Epidermal melanocyte (primary cell): ENCODE measurements around the gene R3HDM2.
"Not testable (repeated sequence)": the region's sequence is repeated elsewhere in the genome, so short reads cannot be mapped to it uniquely, and the experiment has no call there.

Experiments used
- DNase-seq: peaks from one replicate; pipeline ENCODE4 v3.0.0; 2011; ENCODE audit warnings: low spot score; ENCODE audit not compliant: insufficient read length

R3HDM2 gene

DNA sequence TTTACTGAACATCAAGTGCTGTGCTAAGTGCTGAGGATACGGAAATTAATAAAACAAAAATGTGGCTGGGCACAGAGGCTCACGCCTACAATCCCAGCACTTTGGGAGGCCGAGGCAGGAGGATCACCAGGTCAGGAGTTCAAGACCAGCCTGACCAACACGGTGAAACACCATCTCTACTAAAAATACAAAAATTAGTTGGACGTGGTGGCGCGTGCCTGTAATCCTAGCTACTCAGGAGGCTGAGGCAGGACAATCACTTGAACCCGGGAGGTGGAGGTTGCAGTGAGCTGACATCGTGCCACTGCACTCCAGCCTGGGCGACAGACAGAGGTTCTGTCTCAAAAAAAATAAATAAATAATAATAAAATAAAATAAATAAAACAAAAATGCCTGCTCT lies 3.9 kb downstream of the R3HDM2 start:
- DNase-seq, result not testable (repeated sequence)

DNA sequence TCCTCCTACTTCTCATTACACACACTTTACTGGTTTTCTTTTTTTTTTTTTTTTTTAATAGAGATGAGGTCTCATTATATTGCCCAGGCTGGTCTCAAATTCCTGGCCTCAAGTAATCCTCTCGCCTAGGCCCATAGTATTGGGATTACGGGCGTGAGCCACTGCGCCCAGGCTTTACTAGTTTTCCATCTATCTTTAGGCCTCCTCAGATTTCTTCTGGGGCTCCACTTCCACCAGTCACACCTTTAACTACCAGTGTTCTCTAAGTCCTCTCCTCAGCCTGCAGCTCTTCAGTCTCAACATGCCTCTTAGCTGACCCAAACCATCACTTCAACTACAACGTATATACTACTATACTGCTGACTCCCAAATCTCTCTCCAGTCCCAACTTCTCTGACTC lies 10.4 kb downstream of the R3HDM2 start:
- DNase-seq, result no peak

DNA sequence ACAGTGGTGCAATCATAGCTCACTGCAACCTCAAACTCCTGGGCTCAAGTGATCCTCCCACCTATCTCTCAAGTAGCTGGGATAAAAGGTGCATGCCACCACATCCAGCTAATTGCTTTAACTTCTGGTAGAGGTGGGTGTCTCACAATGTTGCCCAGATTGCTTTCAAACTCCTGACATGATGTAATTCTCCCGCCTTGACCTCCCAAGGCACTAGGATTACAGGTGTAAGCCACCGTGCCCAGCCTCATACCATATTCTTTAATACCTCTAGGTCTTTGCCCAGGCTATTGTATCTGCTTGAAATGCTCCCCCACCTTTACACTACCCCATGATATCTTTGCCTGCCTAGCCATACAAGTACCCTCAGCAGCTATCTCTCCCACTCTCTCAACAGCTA lies 11.3 kb downstream of the R3HDM2 start:
- no peak for DNase-seq

DNA sequence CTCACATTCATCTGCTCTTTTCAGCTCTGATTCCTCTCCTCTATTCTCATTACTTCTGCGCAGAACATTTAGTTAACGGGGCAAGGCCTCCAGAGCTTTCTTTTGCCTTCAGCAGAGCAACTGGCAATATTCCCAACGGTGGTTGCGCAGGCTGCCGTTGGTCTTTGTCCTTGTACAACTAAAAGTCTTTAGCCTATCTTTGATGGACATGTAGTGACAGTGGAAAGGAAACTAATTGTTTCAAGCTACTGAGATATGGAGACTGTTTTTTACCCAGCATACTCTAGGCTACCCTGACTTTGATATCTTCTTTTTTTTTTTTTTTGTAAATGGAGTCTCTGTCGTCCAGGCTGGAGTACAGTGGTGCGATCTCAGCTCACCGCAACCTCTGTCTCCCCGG lies 12.6 kb downstream of the R3HDM2 start:
- DNase-seq, result no peak

DNA sequence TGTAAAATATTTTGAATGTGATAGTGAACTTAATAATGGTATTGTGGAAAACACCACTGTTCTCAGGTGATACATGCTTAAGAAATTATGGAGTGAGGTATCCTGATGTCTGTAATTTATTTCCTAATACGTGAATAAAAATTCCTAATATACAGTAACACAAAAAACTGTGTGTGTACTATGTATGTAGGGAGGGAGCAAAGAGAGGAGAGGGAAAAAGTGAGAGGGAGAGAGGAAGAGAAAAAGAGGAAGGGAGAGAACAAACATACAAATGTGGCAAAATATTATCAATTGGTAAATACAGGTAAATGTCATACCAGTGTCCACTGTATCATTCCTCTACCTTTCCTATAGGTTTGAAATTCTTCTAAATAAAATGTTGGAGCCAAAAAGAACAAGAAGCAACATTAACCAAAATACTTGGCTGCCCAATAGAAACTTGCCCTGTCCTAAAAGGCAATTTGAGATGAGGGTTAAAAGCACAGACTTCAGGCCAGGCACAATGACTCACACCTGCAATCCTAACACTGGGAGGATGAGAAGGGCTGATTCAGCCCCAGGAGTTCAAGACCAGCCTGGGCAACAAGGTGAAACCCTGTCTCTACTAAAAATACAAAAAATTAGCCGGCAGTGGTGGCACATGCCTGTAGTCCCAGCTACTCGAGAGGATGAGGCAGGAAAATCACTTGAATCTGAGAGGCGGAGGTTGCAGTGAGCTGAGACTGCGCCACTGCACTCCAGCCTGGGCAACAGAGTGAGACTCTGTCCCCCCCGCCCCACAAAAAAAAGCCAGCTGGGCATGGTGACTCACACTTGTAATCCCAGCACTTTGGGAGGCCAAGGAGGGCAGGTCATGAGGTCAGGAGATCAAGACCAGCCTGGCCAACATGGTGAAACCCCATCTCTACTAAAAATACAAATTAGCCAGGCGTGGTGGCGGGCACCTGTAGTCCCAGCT lies 14.5 kb downstream of the R3HDM2 start:
- no peak for DNase-seq

DNA sequence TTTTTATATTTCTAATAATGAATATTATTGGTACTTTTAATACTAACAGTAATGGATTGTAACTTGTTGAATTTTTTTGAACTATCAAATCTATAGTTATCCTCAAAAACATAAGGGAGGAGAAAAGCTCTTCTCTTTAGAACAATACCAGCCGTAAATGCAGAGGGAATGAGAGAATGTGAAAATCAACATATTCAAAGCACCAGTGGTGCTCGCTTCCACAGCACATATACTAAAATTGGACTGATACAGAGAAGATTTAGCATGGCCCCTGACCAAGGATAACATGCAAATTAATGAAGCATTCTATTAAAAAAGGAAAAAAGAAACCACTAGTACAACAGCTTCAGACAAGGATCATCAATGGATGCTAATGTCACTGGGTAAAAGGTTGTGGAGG lies 15.8 kb downstream of the R3HDM2 start:
- no peak for DNase-seq

DNA sequence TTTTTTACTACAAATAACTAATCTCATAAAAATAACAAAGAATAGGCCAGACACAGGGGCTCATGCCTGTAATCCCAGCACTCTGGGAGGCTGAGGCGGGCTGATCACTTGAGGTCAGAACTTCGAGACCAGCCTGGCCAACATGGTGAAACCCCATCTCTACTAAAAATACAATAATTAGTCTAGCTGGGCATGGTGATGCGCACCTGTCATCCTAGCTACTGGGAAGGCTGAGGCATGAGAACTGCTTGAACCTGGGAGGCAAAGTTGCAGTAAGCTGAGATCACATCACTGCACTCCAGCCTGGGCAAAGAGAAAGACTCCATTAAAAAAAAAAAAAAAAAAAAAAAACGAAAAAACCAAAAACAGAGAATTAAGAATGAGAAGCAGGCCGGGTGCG lies 16.7 kb downstream of the R3HDM2 start:
- not testable (repeated sequence) for DNase-seq

DNA sequence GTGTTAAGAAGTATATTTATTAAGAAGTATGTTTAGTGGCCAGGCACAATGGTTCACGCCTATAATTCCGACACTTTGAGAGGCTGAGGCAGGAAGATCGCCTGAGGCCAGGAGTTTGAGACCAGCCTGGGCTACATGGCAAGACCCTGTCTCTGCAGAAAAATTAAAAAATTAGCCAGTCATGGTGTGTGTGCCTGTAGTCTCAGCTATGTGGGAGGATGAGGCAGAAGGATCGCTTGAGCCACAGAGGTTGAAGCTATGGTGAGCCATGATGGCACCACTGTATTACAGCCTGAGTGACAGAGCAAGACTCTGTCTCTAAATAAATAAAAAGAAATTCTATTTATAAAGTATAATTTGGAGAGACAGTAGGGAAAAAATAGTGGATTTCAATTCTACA lies 20.3 kb downstream of the R3HDM2 start:
- no peak for DNase-seq

DNA sequence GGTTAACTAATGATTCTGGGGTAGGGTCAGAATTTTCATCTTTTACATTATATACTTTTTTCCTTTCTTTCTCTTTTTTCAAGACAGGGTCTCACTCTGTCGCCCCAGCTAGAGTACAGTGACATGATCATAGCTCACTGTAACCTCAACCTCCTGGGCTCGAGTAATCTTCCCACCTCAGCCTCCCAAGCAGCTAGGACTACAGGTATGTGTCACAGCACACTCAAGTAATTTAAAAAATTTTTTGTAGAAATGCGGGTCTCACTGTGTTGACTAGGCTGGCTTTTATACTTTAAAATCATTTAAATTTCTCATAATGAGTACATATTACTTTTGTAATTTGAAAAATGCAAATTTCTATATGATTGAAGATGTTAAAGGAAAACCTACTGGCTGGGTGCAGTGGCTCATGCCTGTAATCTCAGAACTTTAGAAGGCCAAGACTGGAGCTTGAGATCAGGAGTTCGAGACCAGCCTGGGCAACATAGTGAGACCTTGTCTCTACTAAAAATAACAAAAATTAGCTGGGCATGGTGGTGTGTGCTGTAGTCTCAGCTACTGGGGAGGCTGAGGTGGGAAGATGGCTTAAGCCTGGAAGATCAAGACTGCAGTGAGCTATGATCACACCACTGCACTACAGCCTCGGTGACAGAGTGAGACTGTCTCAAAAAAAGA lies 25.7 kb downstream of the R3HDM2 start:
- no peak for DNase-seq

DNA sequence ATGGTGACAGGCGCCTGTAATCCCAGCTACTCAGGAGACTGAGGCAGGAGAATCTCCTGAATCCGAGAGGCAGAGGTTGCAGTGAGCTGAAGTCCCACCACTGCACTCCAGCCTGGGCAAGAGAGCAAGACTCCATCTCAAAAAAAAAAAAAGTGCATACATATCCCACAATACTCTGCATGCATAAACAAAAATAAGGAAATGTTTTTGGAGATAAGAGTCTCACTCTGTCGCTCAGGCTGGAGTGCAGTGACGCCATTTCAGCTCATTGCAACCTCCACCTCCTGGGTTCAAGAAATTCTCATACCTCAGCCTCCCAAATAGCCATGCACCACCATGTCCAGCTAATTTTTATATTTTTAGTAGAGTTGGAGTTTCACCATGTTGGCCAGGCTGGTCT lies 28.7 kb downstream of the R3HDM2 start:
- not testable (repeated sequence) for DNase-seq

DNA sequence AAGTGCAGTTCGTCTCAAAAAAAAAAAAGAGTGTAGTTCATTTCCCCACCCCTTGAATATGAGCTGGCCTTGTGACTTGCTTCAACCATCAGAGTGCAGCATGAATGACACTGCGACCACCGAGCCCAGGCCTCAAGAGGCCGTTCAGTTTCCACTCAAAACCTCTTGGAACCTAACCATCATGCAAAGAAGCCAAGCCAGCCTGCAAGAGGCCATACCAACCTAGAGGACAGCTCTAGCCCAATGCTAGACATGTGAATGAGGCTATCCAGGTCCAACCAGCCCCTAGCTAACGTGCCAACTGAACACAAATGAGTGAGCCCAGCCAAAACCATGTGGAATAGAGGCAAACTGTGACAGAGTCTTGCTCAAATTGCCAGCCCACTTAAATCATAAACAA lies 29.7 kb downstream of the R3HDM2 start:
- no peak for DNase-seq

DNA sequence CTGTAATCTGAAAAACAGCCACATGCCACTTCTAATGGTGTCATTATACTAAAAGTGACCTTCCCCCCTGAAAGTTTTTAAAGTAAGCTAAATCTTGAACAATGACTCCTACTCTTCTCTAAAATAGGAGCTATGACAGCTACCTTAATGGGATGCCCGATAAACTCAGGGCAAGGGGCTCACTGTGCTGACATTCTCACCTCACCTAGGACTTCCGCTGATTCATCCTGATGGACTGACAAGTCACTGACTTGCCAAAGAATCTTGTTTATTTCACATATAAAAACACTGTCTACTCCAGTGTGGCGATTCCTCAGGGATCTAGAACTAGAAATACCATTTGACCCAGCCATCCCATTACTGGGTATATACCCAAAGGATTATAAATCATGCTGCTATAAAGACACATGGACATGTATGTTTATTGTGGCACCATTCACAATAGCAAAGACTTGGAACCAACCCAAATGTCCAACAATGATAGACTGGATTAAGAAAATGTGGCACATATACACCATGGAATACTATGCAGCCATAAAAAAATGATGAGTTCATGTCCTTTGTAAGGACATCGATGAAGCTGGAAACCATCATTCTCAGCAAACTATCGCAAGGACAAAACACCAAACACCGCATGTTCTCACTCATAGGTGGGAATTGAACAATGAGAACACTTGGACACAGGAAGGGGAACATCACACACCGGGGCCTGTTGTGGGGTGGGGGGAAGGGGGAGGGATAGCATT lies 31.0 kb downstream of the R3HDM2 start:
- not testable (repeated sequence) for DNase-seq

DNA sequence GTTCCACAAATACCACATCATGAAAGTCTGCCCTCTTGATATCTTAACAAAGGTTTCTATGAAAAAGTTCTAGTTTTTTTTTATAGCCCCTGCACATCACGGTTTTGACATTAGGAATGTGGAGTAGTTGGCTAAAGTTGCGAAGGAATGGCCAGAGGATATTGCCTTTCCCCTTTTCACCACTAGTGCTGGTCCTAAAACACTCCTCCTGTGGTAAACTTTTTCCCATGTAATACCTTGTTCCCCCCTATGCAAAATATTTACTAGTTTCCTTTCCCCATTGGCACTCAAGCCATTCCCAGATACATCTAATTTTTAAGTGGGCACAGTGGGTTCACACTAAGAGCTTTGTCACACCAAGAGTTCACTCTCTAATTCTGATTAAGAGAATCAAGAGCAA lies 33.4 kb downstream of the R3HDM2 start:
- DNase-seq, result no peak

DNA sequence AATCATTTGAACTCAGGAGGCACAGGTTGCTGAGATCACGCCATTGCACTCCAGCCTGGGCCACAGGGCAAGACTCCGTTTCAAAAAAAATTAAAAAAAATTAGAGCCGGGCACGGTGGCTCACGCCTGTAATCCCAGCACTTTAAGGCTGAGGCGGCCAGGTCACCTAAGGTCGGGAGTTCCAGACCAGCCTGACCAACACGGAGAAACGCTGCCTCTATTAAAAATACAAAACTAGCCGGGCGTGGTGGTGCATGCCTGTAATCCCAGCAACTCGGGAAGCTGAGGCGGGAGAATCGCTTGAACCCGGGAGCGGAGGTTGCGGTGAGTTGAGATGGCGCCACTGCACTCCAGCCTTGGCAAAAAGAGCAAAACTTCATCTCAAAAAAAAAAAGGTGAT lies 35.7 kb downstream of the R3HDM2 start:
- DNase-seq, result no peak

DNA sequence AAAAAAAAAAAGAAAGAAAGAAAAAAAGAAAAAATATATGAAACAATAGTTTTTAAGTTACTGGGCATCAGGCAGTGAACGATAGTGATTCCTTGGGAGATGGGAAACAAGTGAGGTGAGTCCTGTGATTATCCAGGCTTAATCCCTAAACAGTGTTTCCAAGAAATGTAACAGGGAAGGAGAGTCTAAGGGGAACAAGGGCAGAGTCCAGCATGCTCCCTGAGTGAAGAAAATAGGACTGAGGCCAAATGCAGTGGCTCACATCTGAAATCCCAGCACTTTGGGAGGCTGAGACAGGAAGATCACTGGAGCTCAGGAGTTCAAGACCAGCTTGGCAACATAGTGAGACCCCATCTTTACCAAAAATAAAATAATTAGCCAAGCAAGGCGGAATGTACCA lies 40.7 kb downstream of the R3HDM2 start:
- DNase-seq, result no peak

DNA sequence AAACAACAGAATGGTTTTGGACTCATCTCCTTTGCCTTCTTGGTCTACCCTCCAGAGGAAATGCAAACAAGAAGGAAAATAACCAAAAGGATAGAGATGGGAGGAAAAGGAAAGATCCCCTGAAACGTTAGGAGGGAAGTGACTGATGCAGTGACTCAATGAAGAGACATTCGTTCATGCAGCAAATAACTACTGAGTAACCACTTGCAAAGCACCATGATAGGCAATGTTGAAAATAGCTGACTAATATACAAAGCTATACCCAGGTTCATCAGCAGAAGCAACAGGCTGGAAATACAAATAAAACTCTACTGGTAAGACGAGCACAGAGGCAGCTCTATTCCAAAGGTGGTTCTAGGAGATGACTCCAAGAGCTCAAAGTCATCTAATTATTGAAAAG lies 41.8 kb downstream of the R3HDM2 start:
- DNase-seq, result no peak

DNA sequence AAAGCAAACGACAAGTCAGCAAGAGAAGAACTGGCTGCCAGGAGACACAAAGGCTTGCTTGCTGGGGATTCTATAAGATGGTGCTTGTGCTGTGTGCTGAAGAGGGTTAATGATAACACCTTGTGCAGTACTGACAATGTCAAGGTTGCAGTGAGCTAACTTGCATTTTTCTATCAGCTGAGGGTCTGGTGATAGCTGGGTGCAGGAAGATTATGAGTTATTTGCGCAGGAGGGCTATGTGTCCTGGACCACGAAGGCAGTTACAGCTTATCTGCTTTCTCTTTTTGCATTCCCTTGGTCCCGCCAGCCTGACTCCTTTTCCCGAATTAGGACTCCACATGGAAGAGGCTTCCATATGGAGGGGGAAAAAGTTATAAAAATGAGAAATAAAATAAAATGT lies 42.4 kb downstream of the R3HDM2 start:
- no peak for DNase-seq

DNA sequence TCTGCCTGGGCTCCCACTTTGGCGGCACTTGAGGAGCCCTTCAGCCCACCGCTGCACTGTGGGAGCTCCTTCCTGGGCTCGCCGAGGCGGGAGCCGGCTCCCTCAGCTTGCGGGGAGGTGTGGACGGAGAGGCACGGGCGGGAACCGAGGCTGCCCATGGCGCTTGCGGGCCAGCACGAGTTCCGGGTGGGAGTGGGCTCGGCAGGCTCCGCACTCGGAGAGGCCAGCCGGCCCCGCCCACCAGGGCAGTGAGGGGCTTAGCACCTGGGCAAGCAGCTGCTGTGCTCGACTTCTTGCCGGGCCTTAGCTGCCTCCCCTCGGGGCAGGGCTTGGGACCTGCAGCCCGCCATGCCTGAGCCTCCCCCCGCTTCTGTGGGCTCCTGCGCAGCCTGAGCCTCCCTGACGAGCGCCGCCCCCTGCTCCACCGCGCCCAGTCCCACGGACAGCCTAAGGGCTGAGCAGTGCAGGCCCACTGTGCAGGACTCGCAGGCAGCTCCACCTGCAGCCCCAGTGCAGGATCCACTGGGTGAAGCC lies 44.6 kb downstream of the R3HDM2 start:
- DNase-seq, result no peak

DNA sequence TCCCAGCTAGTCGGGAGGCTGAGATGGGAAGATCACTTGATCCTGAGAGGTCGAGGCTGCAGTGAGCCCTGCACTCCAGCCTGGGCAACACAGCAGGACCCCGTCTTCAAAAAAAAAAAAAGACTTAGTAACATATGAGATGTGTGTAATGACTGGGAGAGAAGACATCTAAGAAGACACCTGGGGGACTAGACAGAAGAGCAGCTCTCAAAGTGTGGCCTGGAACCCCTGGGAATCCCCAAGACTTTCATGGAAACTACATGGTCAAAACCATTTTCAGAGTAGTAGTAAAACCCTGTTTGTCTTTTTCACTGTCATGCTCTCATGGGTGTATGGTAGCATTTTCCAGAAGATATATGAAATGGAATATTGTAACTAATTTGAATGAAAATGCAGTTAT lies 45.3 kb downstream of the R3HDM2 start:
- DNase-seq, result no peak

DNA sequence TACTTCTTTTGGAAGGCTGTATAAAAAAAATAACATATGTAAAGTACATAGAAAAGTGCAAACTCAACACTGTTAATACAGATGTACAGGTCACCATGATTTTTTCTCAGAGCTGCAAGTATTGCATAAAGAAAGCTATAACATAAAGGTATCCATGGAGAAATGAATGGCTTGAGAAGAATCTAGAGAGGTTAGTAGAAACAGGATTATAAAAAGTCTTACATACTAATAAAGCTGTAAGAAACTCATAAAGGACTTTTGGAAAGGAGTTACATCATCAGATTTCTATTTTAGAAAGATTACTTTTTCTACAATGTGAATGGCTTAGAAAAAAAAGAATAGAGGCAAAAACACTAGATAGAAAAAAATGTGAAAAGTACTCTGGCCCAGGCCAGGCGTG lies 46.4 kb downstream of the R3HDM2 start:
- no peak for DNase-seq

DNA sequence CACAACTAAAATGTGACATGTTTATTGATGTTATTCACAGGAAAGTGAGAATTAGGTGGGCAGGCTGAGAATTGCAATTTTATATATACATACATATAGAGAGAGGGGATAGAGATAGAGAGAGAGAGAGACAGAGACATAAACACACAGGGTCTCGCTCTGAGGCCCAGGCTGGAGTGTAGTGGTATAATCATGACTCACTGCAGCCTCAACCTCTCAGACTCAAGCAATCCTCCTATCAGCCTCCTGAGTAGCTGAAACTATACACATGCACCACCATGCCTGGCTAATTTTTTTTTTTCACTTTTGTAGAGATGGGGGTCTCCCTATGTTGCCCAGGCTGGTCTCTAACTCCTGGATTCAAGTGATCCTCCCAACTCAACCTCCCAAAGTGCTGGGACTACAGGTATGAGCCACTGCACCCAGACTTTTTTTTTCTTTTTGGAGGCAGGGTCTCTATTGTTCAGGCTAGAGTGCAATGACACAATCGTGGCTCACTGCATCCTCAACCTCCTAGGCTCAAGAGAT lies 49.1 kb downstream of the R3HDM2 start:
- no peak for DNase-seq

DNA sequence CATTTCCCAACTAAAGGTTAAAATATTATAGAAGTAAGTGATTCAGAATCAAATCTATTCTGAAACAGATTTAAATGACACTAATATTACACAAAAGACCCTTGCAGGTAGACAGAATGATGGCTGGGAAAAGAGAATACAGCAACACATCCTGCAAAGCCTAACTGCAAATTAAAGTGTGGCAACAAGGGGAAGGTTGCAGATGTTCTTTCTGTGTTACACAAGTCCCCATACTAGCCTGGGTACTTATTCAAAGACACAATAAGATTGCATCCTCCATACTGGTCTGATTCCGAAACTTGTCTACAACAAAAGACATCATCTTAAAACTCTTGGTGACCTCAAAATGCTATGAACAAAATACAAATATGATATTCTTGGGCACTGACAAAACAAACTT lies 50.5 kb downstream of the R3HDM2 start:
- no peak for DNase-seq
